ENCODE data around the gene POT1.

POT1 gene

GRCh38 chr7:124801330-124801895, 128.2 kb downstream of the POT1 start:
- no peak for DNase-seq

GRCh38 chr7:124800386-124800785, 129.2 kb downstream of the POT1 start:
- DNase-seq = no peak

GRCh38 chr7:124799448-124799847, 130.2 kb downstream of the POT1 start:
- peak; percentile 33 for DNase-seq

GRCh38 chr7:124796771-124797170, 132.9 kb downstream of the POT1 start:
- DNase-seq = no peak

- no peak for DNase-seq
Observed at GRCh38 chr7:124792696-124793095, 136.9 kb downstream of the POT1 start.

- no peak for DNase-seq
Observed at GRCh38 chr7:124792002-124792401, 137.6 kb downstream of the POT1 start.

GRCh38 chr7:124791426-124791825, 138.2 kb downstream of the POT1 start:
- DNase-seq = no peak

GRCh38 chr7:124790645-124791044, 139.0 kb downstream of the POT1 start:
- DNase-seq = no peak

GRCh38 chr7:124785994-124786393, 143.6 kb downstream of the POT1 start:
- DNase-seq = no peak

- peak; percentile 63 for DNase-seq
Observed at GRCh38 chr7:124784879-124785818, 144.5 kb downstream of the POT1 start.

- no peak for DNase-seq
Observed at GRCh38 chr7:124783271-124783670, 146.4 kb downstream of the POT1 start.

GRCh38 chr7:124781907-124782734, 147.5 kb downstream of the POT1 start:
- DNase-seq = no peak

- DNase-seq = no peak
Observed at GRCh38 chr7:124781418-124781817, 148.2 kb downstream of the POT1 start.

GRCh38 chr7:124780608-124781007, 149.0 kb downstream of the POT1 start:
- DNase-seq = no peak

GRCh38 chr7:124780056-124780455, 149.6 kb downstream of the POT1 start:
- no peak for DNase-seq

- no peak for DNase-seq
Observed at GRCh38 chr7:124779620-124780019, 150.0 kb downstream of the POT1 start.

GRCh38 chr7:124779194-124779593, 150.4 kb downstream of the POT1 start:
- no peak for DNase-seq

- no peak for DNase-seq
Observed at GRCh38 chr7:124777268-124777667, 152.4 kb downstream of the POT1 start.

GRCh38 chr7:124776153-124776552, 153.5 kb downstream of the POT1 start:
- no peak for DNase-seq

- DNase-seq = no peak
Observed at GRCh38 chr7:124775422-124775821, 154.2 kb downstream of the POT1 start.

GRCh38 chr7:124773938-124774337, 155.7 kb downstream of the POT1 start:
- DNase-seq = no peak

- DNase-seq = no peak
Observed at GRCh38 chr7:124773339-124773738, 156.3 kb downstream of the POT1 start.

All from RPMI8226 (cell line).